CD14-positive monocyte (primary cell): Measurements from ENCODE around the gene CNNM2. TPM values are rescaled to one million over a fixed set of nuclear protein-coding genes. Genes with fewer than 3 reads are reported as not detected.

Experiments
- DNase-seq, 3 donors: peaks; one replicate each; pipeline ENCODE4 v3.0.0-alpha.2; 2011 to 2022
- H2AFZ ChIP-seq: 2 replicates; pipeline ENCODE4 v1.6.0; 2012; ENCODE audit warnings: mild to moderate bottlenecking, low read depth, low read length, inconsistent platforms; ENCODE audit not compliant: insufficient read depth, poor library complexity, severe bottlenecking
- H3K27ac ChIP-seq, 2 donors: 1 replicate in 1 of 2; 2 replicates in 1 of 2; pipeline ENCODE4 v1.5.1; 2012 to 2013; ENCODE audit warnings: low read length in 2 of 2, control low read depth in 1 of 2, inconsistent platforms in 1 of 2, low read depth in 1 of 2, mild to moderate bottlenecking in 1 of 2
- H3K27me3 ChIP-seq, 2 donors: one replicate each; pipeline versions ENCODE4 v1.6.0 to v1.6.1; 2011 to 2013; ENCODE audit warnings: low read length in 2 of 2; ENCODE audit not compliant: control insufficient read depth in 2 of 2, insufficient read depth in 2 of 2
- H3K36me3 ChIP-seq, 2 donors: replicated peaks in 1 of 2; 1 replicate in 1 of 2; 2 replicates in 1 of 2; pipeline versions ENCODE4 v1.5.1 to v1.6.1; 2012 to 2013; ENCODE audit warnings: low read length in 2 of 2, control low read depth in 1 of 2, inconsistent platforms in 1 of 2, mild to moderate bottlenecking in 1 of 2; ENCODE audit not compliant: insufficient read depth in 2 of 2, control insufficient read depth in 1 of 2
- H3K4me1 ChIP-seq, 2 donors: 1 replicate in 1 of 2; 2 replicates in 1 of 2; pipeline versions ENCODE4 v1.5.1 to v1.6.1; 2012 to 2013; ENCODE audit warnings: low read length in 2 of 2, control low read depth in 1 of 2, inconsistent platforms in 1 of 2, mild to moderate bottlenecking in 1 of 2, moderate library complexity in 1 of 2; ENCODE audit not compliant: insufficient read depth in 2 of 2, control insufficient read depth in 1 of 2
- H3K4me2 ChIP-seq: replicated peaks from 2 replicates; pipeline ENCODE3; 2012; ENCODE audit warnings: low read length, moderate library complexity, mild to moderate bottlenecking; ENCODE audit not compliant: poor library complexity, severe bottlenecking; ENCODE audit errors: extremely low read depth
- H3K4me3 ChIP-seq, 3 experiments: fragments of 200-600 bp in 1 of 3; sonication (generic) in 1 of 3; replicated peaks in 1 of 3; 1 replicate in 2 of 3; 2 replicates in 1 of 3; pipeline ENCODE4 v1.5.1; 2011 to 2013; ENCODE audit warnings: low read length in 3 of 3, mild to moderate bottlenecking in 3 of 3, control low read depth in 2 of 3, low read depth in 2 of 3, inconsistent platforms in 1 of 3, moderate library complexity in 1 of 3
- H3K79me2 ChIP-seq: 2 replicates; pipeline ENCODE4 v1.6.0; 2012; ENCODE audit warnings: mild to moderate bottlenecking, control low read depth, inconsistent platforms, low read length, moderate library complexity; ENCODE audit not compliant: insufficient read depth
- H3K9ac ChIP-seq: 2 replicates; pipeline ENCODE4 v1.6.0; 2017; ENCODE audit warnings: low read length, mild to moderate bottlenecking; ENCODE audit not compliant: insufficient read depth, poor library complexity, severe bottlenecking
- H3K9me3 ChIP-seq, 2 donors: replicated peaks in 1 of 2; 1 replicate in 1 of 2; 2 replicates in 1 of 2; pipeline versions ENCODE4 v1.5.1 to v1.6.1; 2012 to 2013; ENCODE audit warnings: low read length in 2 of 2, control low read depth in 1 of 2; ENCODE audit not compliant: control insufficient read depth in 1 of 2, insufficient read depth in 1 of 2
- H4K20me1 ChIP-seq: 2 replicates; pipeline ENCODE4 v1.6.0; 2012; ENCODE audit warnings: mild to moderate bottlenecking, low read length, control low read depth, moderate library complexity; ENCODE audit not compliant: insufficient read depth
- H3K27ac Mint-ChIP-seq, 7 donors: one replicate each; pipeline ENCODE4 v1.8.0; 2020; ENCODE audit warnings: mild to moderate bottlenecking in 7 of 7, mixed read lengths in 7 of 7, moderate library complexity in 6 of 7, inconsistent platforms in 2 of 7
- H3K27me3 Mint-ChIP-seq, 3 donors: one replicate each; pipeline ENCODE4 v1.8.0; 2021 to 2022; ENCODE audit warnings: low read depth in 3 of 3, mild to moderate bottlenecking in 3 of 3, mixed read lengths in 3 of 3, moderate library complexity in 3 of 3, inconsistent platforms in 1 of 3
- H3K36me3 Mint-ChIP-seq, 2 donors: one replicate each; pipeline ENCODE4 v1.8.0; 2020; ENCODE audit warnings: mixed read lengths in 2 of 2, inconsistent platforms in 1 of 2, mild to moderate bottlenecking in 1 of 2
- H3K4me1 Mint-ChIP-seq: one replicate; pipeline ENCODE4 v1.8.0; 2020; ENCODE audit warnings: mild to moderate bottlenecking, mixed read lengths
- H3K4me3 Mint-ChIP-seq, 2 donors: one replicate each; pipeline ENCODE4 v1.8.0; 2020; ENCODE audit warnings: mild to moderate bottlenecking in 2 of 2, mixed read lengths in 2 of 2, moderate library complexity in 1 of 2
- H3K9me3 Mint-ChIP-seq, 7 donors: one replicate each; pipeline ENCODE4 v1.8.0; 2020 to 2022; ENCODE audit warnings: mixed read lengths in 7 of 7, mild to moderate bottlenecking in 6 of 7, moderate library complexity in 6 of 7, inconsistent platforms in 2 of 7
- WGBS: methylation state at CpG from one replicate; pipeline ENCODE4 v1.1.5; 2013; ENCODE audit warnings: missing lambda C conversion rate; ENCODE audit not compliant: insufficient coverage; 5-methylcytosine and 5-hydroxymethylcytosine counted together
- intact Hi-C, 2 donors: fragments of 100-400 bp; cut with micrococcal nuclease; formaldehyde crosslinking; loops; one replicate each; pipeline versions ENCODE4 v1.15.0 to v1.15.1; 2023
- polyA plus RNA-seq, 3 donors: library from polyadenylated mRNA; depleted of rRNA in 1 of 3; unstranded in 2 of 3; stranded (reverse) in 1 of 3; fragments of 300-500 nt in 2 of 3; fragments of >200 nt in 1 of 3; fragmentation: Illumina TruSeq in 2 of 3; gene quantifications; 1 replicate in 2 of 3; 2 replicates in 1 of 3; pipeline ENCODE4 v1.2.3, GENCODE V29; 2012 to 2021
- TF ChIP-seq, protein P1 (sequence below): fragments of 200-600 bp; IDR thresholded peaks from one replicate; pipeline ENCODE4 v1.8.0; 2022; ENCODE audit warnings: antibody characterized with exemption, mild to moderate bottlenecking

The CNNM2 gene
- polyA plus RNA-seq, 3 donors = 1.6 to 3.8 (median 2.2) TPM

GRCh38 chr10:103062854-103063590, 144.9 kb downstream of the CNNM2 start:
- DNase-seq = no peak
- no peak overlapping the region for H3K27ac Mint-ChIP-seq
- Histone ChIP-seq H3K27ac (no peak overlapping the region), H3K36me3 (no peaks in the 10 kb centered on the region), H2AFZ (no peak overlapping the region), H3K4me1 (no peaks in the 10 kb centered on the region), H3K27me3 (no peaks in the 10 kb centered on the region), H3K9me3 (no peaks in the 10 kb centered on the region), H3K9ac (no peak overlapping the region), H4K20me1 (no peaks in the 10 kb centered on the region), H3K4me3 (no peak overlapping the region), H3K4me2 (no peak overlapping the region), H3K79me2 (no peaks in the 10 kb centered on the region)
- H3K4me1 Mint-ChIP-seq = peaks cover 3% of the 10 kb centered on the region
- peaks cover 0 to 2% of the 10 kb centered on the region in 2 donors for H3K36me3 Mint-ChIP-seq
- 92% methylated on average over 14 of the region's 15 CpGs for WGBS
- H3K9me3 Mint-ChIP-seq = peaks cover 0 to 3% (median 0%) of the 10 kb centered on the region in 7 donors
- H3K4me3 Mint-ChIP-seq = no peak overlapping the region
- TF ChIP-seq, protein P1, sequence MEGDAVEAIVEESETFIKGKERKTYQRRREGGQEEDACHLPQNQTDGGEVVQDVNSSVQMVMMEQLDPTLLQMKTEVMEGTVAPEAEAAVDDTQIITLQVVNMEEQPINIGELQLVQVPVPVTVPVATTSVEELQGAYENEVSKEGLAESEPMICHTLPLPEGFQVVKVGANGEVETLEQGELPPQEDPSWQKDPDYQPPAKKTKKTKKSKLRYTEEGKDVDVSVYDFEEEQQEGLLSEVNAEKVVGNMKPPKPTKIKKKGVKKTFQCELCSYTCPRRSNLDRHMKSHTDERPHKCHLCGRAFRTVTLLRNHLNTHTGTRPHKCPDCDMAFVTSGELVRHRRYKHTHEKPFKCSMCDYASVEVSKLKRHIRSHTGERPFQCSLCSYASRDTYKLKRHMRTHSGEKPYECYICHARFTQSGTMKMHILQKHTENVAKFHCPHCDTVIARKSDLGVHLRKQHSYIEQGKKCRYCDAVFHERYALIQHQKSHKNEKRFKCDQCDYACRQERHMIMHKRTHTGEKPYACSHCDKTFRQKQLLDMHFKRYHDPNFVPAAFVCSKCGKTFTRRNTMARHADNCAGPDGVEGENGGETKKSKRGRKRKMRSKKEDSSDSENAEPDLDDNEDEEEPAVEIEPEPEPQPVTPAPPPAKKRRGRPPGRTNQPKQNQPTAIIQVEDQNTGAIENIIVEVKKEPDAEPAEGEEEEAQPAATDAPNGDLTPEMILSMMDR = no peak
- H3K27me3 Mint-ChIP-seq = peaks cover 0 to 3% (median 0%) of the 10 kb centered on the region in 3 donors
- intact Hi-C loops = no loop called here

DNA sequence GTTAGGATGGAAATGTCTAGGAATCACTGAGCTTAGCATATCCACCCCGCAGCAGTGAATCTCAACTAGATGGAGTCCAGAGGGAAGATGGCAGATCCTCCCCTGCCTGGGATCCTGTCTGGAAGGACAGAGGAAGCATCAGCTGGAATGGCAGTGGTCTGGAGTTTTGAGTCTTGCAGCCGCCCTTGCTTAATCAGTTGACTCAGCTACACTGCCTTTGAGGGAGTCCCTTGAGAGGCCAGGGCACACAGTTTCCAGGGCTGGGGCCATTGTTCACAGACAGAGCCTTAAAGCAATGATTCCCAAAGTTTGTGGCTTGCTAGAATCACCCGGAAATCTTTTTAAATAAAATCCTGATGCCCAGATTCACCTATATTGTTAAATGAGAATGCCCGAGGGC, 146.9 kb downstream of the CNNM2 start:
- peaks cover 5 to 6% of the 10 kb centered on the region in 2 donors for H3K4me1 ChIP-seq
- TF ChIP-seq, protein P1 = no peak
- no peak for DNase-seq
- H3K27me3 ChIP-seq = no peaks in the 10 kb centered on the region
- H3K4me2 ChIP-seq = no peak overlapping the region
- H3K4me3 ChIP-seq = no peak overlapping the region
- Mint-ChIP-seq H3K27ac (no peak overlapping the region), H3K27me3 (peaks cover 0 to 3% (median 0%) of the 10 kb centered on the region in 3 donors), H3K36me3 (peaks cover 0 to 4% of the 10 kb centered on the region in 2 donors), H3K4me3 (no peak overlapping the region), H3K4me1 (peaks cover 9% of the 10 kb centered on the region), H3K9me3 (peaks cover 0 to 3% (median 0%) of the 10 kb centered on the region in 7 donors)
- H3K27ac ChIP-seq = no peak overlapping the region
- no peak overlapping the region for H2AFZ ChIP-seq
- H3K9ac ChIP-seq = no peak overlapping the region
- WGBS = 92% methylated on average over 3 of the region's 4 CpGs
- H3K36me3 ChIP-seq = no peaks in the 10 kb centered on the region
- no peaks in the 10 kb centered on the region for H3K9me3 ChIP-seq
- H4K20me1 ChIP-seq = no peaks in the 10 kb centered on the region
- H3K79me2 ChIP-seq = no peaks in the 10 kb centered on the region
- intact Hi-C loops = no loop called here
